ENCODE data around the gene PBLD. TPM values are rescaled to one million over a fixed set of nuclear protein-coding genes. Genes with fewer than 3 reads are reported as not detected.
"Not testable (repeated sequence)": the region's sequence is repeated elsewhere in the genome, so short reads cannot be mapped to it uniquely, and the experiment has no call there.

PBLD gene
- polyA plus RNA-seq, 3 donors from 2014 or later: 1.3 to 2.6 (median 1.5) TPM

- no peaks in the 10 kb centered on the region for H3K4me1 Mint-ChIP-seq
- H3K27ac Mint-ChIP-seq: no peak overlapping the region
- H3K9me3 Mint-ChIP-seq: no peaks in the 10 kb centered on the region
- H3K27me3 Mint-ChIP-seq (ENCODE audit: low read depth in 3 of 3): peaks cover 0 to 7% (median 2%) of the 10 kb centered on the region in 3 donors
- H3K4me3 Mint-ChIP-seq: no peak overlapping the region
- no peaks in the 10 kb centered on the region for H3K36me3 Mint-ChIP-seq
- no peak for DNase-seq
Observed at GRCh38 chr10:68251625-68252495, 80.9 kb downstream of the PBLD start.

GRCh38 chr10:68251151-68251550 is 81.6 kb downstream of the PBLD start:
- H3K27ac Mint-ChIP-seq: no peak overlapping the region
- H3K27me3 Mint-ChIP-seq (ENCODE audit: low read depth in 3 of 3): peaks cover 0 to 6% (median 2%) of the 10 kb centered on the region in 3 donors
- no peak for DNase-seq
- no peaks in the 10 kb centered on the region for H3K9me3 Mint-ChIP-seq
- no peaks in the 10 kb centered on the region for H3K4me1 Mint-ChIP-seq
- H3K4me3 Mint-ChIP-seq: no peak overlapping the region
- H3K36me3 Mint-ChIP-seq: no peaks in the 10 kb centered on the region

- Mint-ChIP-seq H3K9me3 (no peaks in the 10 kb centered on the region), H3K27ac (no peak overlapping the region), H3K4me3 (no peak overlapping the region), H3K36me3 (no peaks in the 10 kb centered on the region), H3K27me3 (ENCODE audit: low read depth in 3 of 3) (peaks cover 0 to 7% (median 0%) of the 10 kb centered on the region in 3 donors), H3K4me1 (no peaks in the 10 kb centered on the region)
- no peak for DNase-seq
Observed at GRCh38 chr10:68249297-68249696, 83.4 kb downstream of the PBLD start.

GRCh38 chr10:68247931-68248330 is 84.8 kb downstream of the PBLD start:
- Mint-ChIP-seq H3K27ac (no peak overlapping the region), H3K4me3 (no peak overlapping the region), H3K27me3 (ENCODE audit: low read depth in 3 of 3) (peaks cover 0 to 7% (median 0%) of the 10 kb centered on the region in 3 donors), H3K9me3 (no peaks in the 10 kb centered on the region), H3K4me1 (no peaks in the 10 kb centered on the region), H3K36me3 (no peaks in the 10 kb centered on the region)
- no peak for DNase-seq

- not testable (repeated sequence) for DNase-seq; H3K36me3 Mint-ChIP-seq; H3K4me1 Mint-ChIP-seq; H3K27me3 Mint-ChIP-seq (ENCODE audit: low read depth in 3 of 3); H3K4me3 Mint-ChIP-seq; H3K9me3 Mint-ChIP-seq; H3K27ac Mint-ChIP-seq
Observed at GRCh38 chr10:68246397-68246796, 86.3 kb downstream of the PBLD start.

- H3K4me3 Mint-ChIP-seq: no peak overlapping the region
- no peaks in the 10 kb centered on the region for H3K9me3 Mint-ChIP-seq
- no peaks in the 10 kb centered on the region for H3K36me3 Mint-ChIP-seq
- peaks cover 0 to 2% (median 2%) of the 10 kb centered on the region in 3 donors for H3K27me3 Mint-ChIP-seq (ENCODE audit: low read depth in 3 of 3)
- H3K27ac Mint-ChIP-seq: no peak overlapping the region
- no peak for DNase-seq
- H3K4me1 Mint-ChIP-seq: no peaks in the 10 kb centered on the region
Observed at GRCh38 chr10:68242051-68242450, 90.7 kb downstream of the PBLD start.

- peaks cover 0 to 4% (median 0%) of the 10 kb centered on the region in 3 donors for H3K27me3 Mint-ChIP-seq (ENCODE audit: low read depth in 3 of 3)
- no peaks in the 10 kb centered on the region for H3K4me1 Mint-ChIP-seq
- H3K9me3 Mint-ChIP-seq: no peaks in the 10 kb centered on the region
- no peak for DNase-seq
- H3K36me3 Mint-ChIP-seq: no peaks in the 10 kb centered on the region
- no peak overlapping the region for H3K27ac Mint-ChIP-seq
- no peak overlapping the region for H3K4me3 Mint-ChIP-seq
Observed at GRCh38 chr10:68239596-68240150, 93.1 kb downstream of the PBLD start.

GRCh38 chr10:68239069-68239468 is 93.7 kb downstream of the PBLD start:
- no peaks in the 10 kb centered on the region for H3K36me3 Mint-ChIP-seq
- H3K27ac Mint-ChIP-seq: no peak overlapping the region
- no peak for DNase-seq
- no peak overlapping the region for H3K4me3 Mint-ChIP-seq
- H3K4me1 Mint-ChIP-seq: no peaks in the 10 kb centered on the region
- peaks cover 0 to 4% (median 0%) of the 10 kb centered on the region in 3 donors for H3K27me3 Mint-ChIP-seq (ENCODE audit: low read depth in 3 of 3)
- no peaks in the 10 kb centered on the region for H3K9me3 Mint-ChIP-seq

GRCh38 chr10:68238371-68238770 is 94.4 kb downstream of the PBLD start:
- DNase-seq: no peak
- Mint-ChIP-seq H3K4me3 (no peak overlapping the region), H3K4me1 (no peaks in the 10 kb centered on the region), H3K27me3 (ENCODE audit: low read depth in 3 of 3) (peaks cover 0 to 4% (median 0%) of the 10 kb centered on the region in 3 donors), H3K36me3 (no peaks in the 10 kb centered on the region), H3K27ac (no peak overlapping the region), H3K9me3 (no peaks in the 10 kb centered on the region)

- H3K27me3 Mint-ChIP-seq (ENCODE audit: low read depth in 3 of 3): peaks cover 0 to 6% (median 0%) of the 10 kb centered on the region in 3 donors
- peaks cover 0 to 2% (median 0%) of the 10 kb centered on the region in 6 donors for H3K9me3 Mint-ChIP-seq
- no peaks in the 10 kb centered on the region for H3K36me3 Mint-ChIP-seq
- H3K27ac Mint-ChIP-seq: no peak overlapping the region
- no peak for DNase-seq
- no peaks in the 10 kb centered on the region for H3K4me1 Mint-ChIP-seq
- H3K4me3 Mint-ChIP-seq: no peak overlapping the region
Observed at GRCh38 chr10:68237173-68237572, 95.6 kb downstream of the PBLD start.

GRCh38 chr10:68235581-68235980 is 97.1 kb downstream of the PBLD start:
- peaks cover 2 to 9% (median 3%) of the 10 kb centered on the region in 3 donors for H3K27me3 Mint-ChIP-seq (ENCODE audit: low read depth in 3 of 3)
- peaks cover 0 to 2% (median 0%) of the 10 kb centered on the region in 6 donors for H3K9me3 Mint-ChIP-seq
- no peak overlapping the region for H3K27ac Mint-ChIP-seq
- H3K36me3 Mint-ChIP-seq: no peaks in the 10 kb centered on the region
- peaks cover 5 to 6% of the 10 kb centered on the region in 2 donors for H3K4me1 Mint-ChIP-seq
- DNase-seq: no peak
- H3K4me3 Mint-ChIP-seq: no peak overlapping the region

GRCh38 chr10:68235111-68235510 is 97.6 kb downstream of the PBLD start:
- DNase-seq: no peak
- Mint-ChIP-seq H3K36me3 (no peaks in the 10 kb centered on the region), H3K27ac (no peak overlapping the region), H3K4me3 (no peak overlapping the region), H3K4me1 (peaks cover 6 to 7% of the 10 kb centered on the region in 2 donors), H3K9me3 (peaks cover 0 to 2% (median 0%) of the 10 kb centered on the region in 6 donors), H3K27me3 (ENCODE audit: low read depth in 3 of 3) (peaks cover 2 to 11% (median 4%) of the 10 kb centered on the region in 3 donors)

GRCh38 chr10:68233046-68233445 is 99.7 kb downstream of the PBLD start:
- no peak overlapping the region for H3K27ac Mint-ChIP-seq
- H3K9me3 Mint-ChIP-seq: peaks cover 0 to 2% (median 0%) of the 10 kb centered on the region in 6 donors
- H3K27me3 Mint-ChIP-seq (ENCODE audit: low read depth in 3 of 3): peaks cover 4 to 12% (median 7%) of the 10 kb centered on the region in 3 donors
- peak overlapping the region in 1 of 5 donors; percentile 11 for H3K4me3 Mint-ChIP-seq
- H3K36me3 Mint-ChIP-seq: no peaks in the 10 kb centered on the region
- DNase-seq: no peak
- peaks cover 6 to 7% of the 10 kb centered on the region in 2 donors for H3K4me1 Mint-ChIP-seq
